Endodermal cell (in vitro differentiated cells): ENCODE data around the gene VAV1. TPM values are rescaled to one million over a fixed set of nuclear protein-coding genes. Genes with fewer than 3 reads are reported as not detected.

ENCODE experiments used
- DNase-seq: peaks from one replicate; pipeline ENCODE4 v3.0.0-alpha.2; 2017
- H3K27ac ChIP-seq: 2 replicates; pipeline ENCODE4 v1.5.1; 2013; ENCODE audit warnings: mild to moderate bottlenecking, low read depth, low read length, moderate library complexity
- H3K27me3 ChIP-seq: 2 replicates; pipeline ENCODE4 v1.6.1; 2013; ENCODE audit warnings: mild to moderate bottlenecking, low read length, moderate library complexity; ENCODE audit not compliant: insufficient read depth, control insufficient read depth, poor library complexity, severe bottlenecking
- H3K36me3 ChIP-seq: 2 replicates; pipeline ENCODE4 v1.7.0; 2013; ENCODE audit warnings: mild to moderate bottlenecking, low read length, moderate library complexity; ENCODE audit not compliant: control insufficient read depth, insufficient read depth
- H3K4me1 ChIP-seq: one replicate; pipeline ENCODE4 v1.7.0; 2013; ENCODE audit warnings: low read length; ENCODE audit not compliant: control insufficient read depth, insufficient read depth
- H3K4me3 ChIP-seq: 2 replicates; pipeline ENCODE4 v1.5.1; 2013; ENCODE audit warnings: mild to moderate bottlenecking, low read length, moderate library complexity
- H3K9ac ChIP-seq: 2 replicates; pipeline ENCODE4 v1.6.1; 2013; ENCODE audit warnings: mild to moderate bottlenecking, low read length, moderate library complexity; ENCODE audit not compliant: poor library complexity, severe bottlenecking; ENCODE audit errors: extremely low read depth
- H3K9me3 ChIP-seq: 2 replicates; pipeline ENCODE4 v1.6.1; 2013; ENCODE audit warnings: mild to moderate bottlenecking, low read length, moderate library complexity; ENCODE audit not compliant: control insufficient read depth
- H3K27ac Mint-ChIP-seq: 2 replicates; pipeline ENCODE4 v1.8.0; 2020; ENCODE audit warnings: mixed read lengths
- H3K27me3 Mint-ChIP-seq: 2 replicates; pipeline ENCODE4 v1.8.0; 2021; ENCODE audit warnings: mild to moderate bottlenecking, mixed read lengths; ENCODE audit not compliant: insufficient read depth
- H3K36me3 Mint-ChIP-seq: 2 replicates; pipeline ENCODE4 v1.8.0; 2020; ENCODE audit warnings: low read depth, mixed read lengths
- H3K4me1 Mint-ChIP-seq: 2 replicates; pipeline ENCODE4 v1.8.0; 2020; ENCODE audit warnings: mixed read lengths
- H3K4me3 Mint-ChIP-seq: 2 replicates; pipeline ENCODE4 v1.8.0; 2020; ENCODE audit warnings: mild to moderate bottlenecking, moderate library complexity, mixed read lengths
- H3K9me3 Mint-ChIP-seq: 2 replicates; pipeline ENCODE4 v1.8.0; 2020; ENCODE audit warnings: mild to moderate bottlenecking, mixed read lengths
- CTCF ChIP-seq: fragments of 200-600 bp; sonication (generic); conservative IDR thresholded peaks from 2 replicates; pipeline ENCODE4 v1.5.0; 2021; ENCODE audit warnings: antibody characterized with exemption, mild to moderate bottlenecking
- WGBS, 2 experiments: methylation state at CpG; one replicate each; pipeline versions ENCODE4 v1.1.5 to v1.1.7; 2013; ENCODE audit warnings: missing lambda C conversion rate in 2 of 2, mixed read lengths in 1 of 2; ENCODE audit not compliant: insufficient coverage in 1 of 2, insufficient read length in 1 of 2; 5-methylcytosine and 5-hydroxymethylcytosine counted together
- total RNA-seq, 2 donors: library from RNA; stranded (reverse); fragmentation: NEBNext Ultra II Directional in 1 of 2; extraction: Animal tissue kit (Norgen Biotek cat#: 25700) in 1 of 2; gene quantifications; 2 replicates in 1 of 2; 3 replicates in 1 of 2; pipeline ENCODE4 v1.2.1, GENCODE V29; 2021

The VAV1 gene
- total RNA-seq, 2 donors from 2014 or later, result not detected

GRCh38 chr19:6806488-6806887 is 34.0 kb downstream of the VAV1 start:
- H3K27me3 Mint-ChIP-seq, result peaks cover 8% of the 10 kb centered on the region
- no peak for DNase-seq
- H3K9me3 ChIP-seq, result peaks cover 37% of the 10 kb centered on the region
- H3K9ac ChIP-seq, result no peak overlapping the region
- H3K4me1 Mint-ChIP-seq, result peaks cover 4% of the 10 kb centered on the region
- H3K36me3 ChIP-seq, result no peaks in the 10 kb centered on the region
- no peak for TF ChIP-seq CTCF
- no peaks in the 10 kb centered on the region for H3K27me3 ChIP-seq
- WGBS, 2 experiments, result 79 to 82% methylated on average over 4 of the region's 4 CpGs
- H3K9me3 Mint-ChIP-seq, result peaks cover 24% of the 10 kb centered on the region
- H3K27ac ChIP-seq, result no peak overlapping the region
- H3K4me3 ChIP-seq, result no peak overlapping the region
- H3K4me1 ChIP-seq, result no peaks in the 10 kb centered on the region
- no peak overlapping the region for H3K4me3 Mint-ChIP-seq
- H3K36me3 Mint-ChIP-seq, result no peaks in the 10 kb centered on the region
- H3K27ac Mint-ChIP-seq, result no peak overlapping the region

- H3K4me3 ChIP-seq, result no peak overlapping the region
- Mint-ChIP-seq H3K27me3 (peaks cover 6% of the 10 kb centered on the region), H3K27ac (no peak overlapping the region), H3K36me3 (no peaks in the 10 kb centered on the region), H3K4me3 (no peak overlapping the region), H3K9me3 (peaks cover 26% of the 10 kb centered on the region), H3K4me1 (no peaks in the 10 kb centered on the region)
- peaks cover 45% of the 10 kb centered on the region for H3K9me3 ChIP-seq
- H3K27me3 ChIP-seq, result no peaks in the 10 kb centered on the region
- H3K9ac ChIP-seq, result no peak overlapping the region
- no peak for TF ChIP-seq CTCF
- DNase-seq, result no peak
- H3K36me3 ChIP-seq, result no peaks in the 10 kb centered on the region
- H3K27ac ChIP-seq, result no peak overlapping the region
- H3K4me1 ChIP-seq, result no peaks in the 10 kb centered on the region
- WGBS, 2 experiments, result 72 to 91% methylated on average over 3 to 4 of the region's 5 CpGs
Measured at GRCh38 chr19:6807291-6807690, 34.8 kb downstream of the VAV1 start.

- WGBS, 2 experiments, result 98% methylated on average over 1 of the region's 1 CpG; no CpG with 5 or more reads in 1 of the 2 experiments
- no peak overlapping the region for H3K9ac ChIP-seq
- H3K9me3 Mint-ChIP-seq, result peaks cover 36% of the 10 kb centered on the region
Measured at GRCh38 chr19:6808494-6808893, 36.0 kb downstream of the VAV1 start.

More at GRCh38 chr19:6808494-6808893, 36.0 kb downstream of the VAV1 start:
- no peak overlapping the region for H3K27ac ChIP-seq
- Mint-ChIP-seq H3K27ac (no peak overlapping the region), H3K4me3 (no peak overlapping the region), H3K4me1 (no peaks in the 10 kb centered on the region), H3K27me3 (peaks cover 7% of the 10 kb centered on the region), H3K36me3 (no peaks in the 10 kb centered on the region)
- TF ChIP-seq CTCF, result no peak
- H3K4me1 ChIP-seq, result no peaks in the 10 kb centered on the region
- H3K4me3 ChIP-seq, result no peak overlapping the region
- peaks cover 47% of the 10 kb centered on the region for H3K9me3 ChIP-seq
- H3K27me3 ChIP-seq, result no peaks in the 10 kb centered on the region
- DNase-seq, result no peak
- H3K36me3 ChIP-seq, result no peaks in the 10 kb centered on the region
